GM12874 (cell line): ENCODE data around the gene CGRRF1.

Source experiments
- TF ChIP-seq, protein P1 (sequence below): IDR thresholded peaks from 2 replicates; pipeline ENCODE4 v1.5.1; 2011; ENCODE audit warnings: low read depth, mild to moderate bottlenecking, control low read depth, low read length, moderate library complexity; ENCODE audit not compliant: insufficient read depth

The CGRRF1 gene

DNA sequence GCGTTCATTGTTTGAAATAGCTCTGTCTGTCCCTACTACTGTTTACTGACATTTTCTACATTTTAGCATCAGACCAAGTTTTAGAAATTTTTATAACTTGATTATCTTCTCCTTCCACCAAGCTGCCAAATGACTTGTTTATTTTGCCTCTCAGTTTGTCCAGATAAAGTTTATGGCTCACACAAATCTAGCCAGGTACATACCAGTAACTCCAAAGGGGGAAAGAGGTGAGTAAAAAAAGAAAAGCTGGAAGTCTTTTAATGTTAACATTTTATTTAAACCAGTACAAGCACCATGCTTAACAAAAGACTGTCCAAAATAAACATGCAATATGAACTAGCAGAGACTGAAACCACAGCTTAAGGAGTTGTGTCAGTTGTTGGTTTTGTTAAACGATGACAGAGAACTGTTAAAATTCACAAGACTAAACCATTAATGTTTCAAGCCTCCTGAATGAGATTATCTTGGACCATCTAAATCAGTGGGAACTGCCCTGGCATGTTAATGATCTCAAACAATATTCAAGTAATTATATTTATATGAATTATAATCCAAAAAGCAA is 35.4 kb upstream of the CGRRF1 start:
- TF ChIP-seq, protein P1, sequence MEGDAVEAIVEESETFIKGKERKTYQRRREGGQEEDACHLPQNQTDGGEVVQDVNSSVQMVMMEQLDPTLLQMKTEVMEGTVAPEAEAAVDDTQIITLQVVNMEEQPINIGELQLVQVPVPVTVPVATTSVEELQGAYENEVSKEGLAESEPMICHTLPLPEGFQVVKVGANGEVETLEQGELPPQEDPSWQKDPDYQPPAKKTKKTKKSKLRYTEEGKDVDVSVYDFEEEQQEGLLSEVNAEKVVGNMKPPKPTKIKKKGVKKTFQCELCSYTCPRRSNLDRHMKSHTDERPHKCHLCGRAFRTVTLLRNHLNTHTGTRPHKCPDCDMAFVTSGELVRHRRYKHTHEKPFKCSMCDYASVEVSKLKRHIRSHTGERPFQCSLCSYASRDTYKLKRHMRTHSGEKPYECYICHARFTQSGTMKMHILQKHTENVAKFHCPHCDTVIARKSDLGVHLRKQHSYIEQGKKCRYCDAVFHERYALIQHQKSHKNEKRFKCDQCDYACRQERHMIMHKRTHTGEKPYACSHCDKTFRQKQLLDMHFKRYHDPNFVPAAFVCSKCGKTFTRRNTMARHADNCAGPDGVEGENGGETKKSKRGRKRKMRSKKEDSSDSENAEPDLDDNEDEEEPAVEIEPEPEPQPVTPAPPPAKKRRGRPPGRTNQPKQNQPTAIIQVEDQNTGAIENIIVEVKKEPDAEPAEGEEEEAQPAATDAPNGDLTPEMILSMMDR, result no peak

DNA sequence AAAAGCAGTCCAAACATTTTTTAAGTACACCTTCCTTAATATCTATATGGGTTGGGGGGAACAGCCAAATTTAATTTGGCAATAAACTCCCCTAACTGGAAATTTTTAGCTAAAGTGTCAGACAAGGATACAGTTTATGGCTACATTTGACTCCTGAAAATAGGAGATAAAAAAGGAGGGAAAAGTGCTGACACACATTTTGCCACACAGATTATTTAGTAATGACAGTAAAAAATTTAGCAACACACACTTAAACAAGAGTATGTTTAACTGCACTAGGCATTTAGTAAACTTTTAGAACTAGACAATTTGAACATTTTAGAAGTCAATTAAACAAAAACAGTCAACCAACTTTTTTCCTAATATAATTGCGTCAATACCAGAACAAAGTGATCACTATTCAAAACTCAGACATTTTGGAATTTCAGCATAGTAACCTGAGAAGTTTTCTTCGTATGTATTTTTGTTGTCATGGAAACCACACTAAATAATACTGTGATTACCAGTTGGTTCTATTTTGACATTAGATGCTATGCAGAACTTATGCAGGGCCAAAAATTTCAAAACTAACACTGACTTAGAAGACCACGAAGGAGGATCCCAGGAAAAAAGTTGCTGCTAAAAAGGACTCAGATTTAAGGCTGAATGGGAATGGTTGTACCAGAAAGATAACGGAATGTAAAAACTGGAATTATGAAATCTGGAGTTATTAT is 34.4 kb upstream of the CGRRF1 start:
- TF ChIP-seq, protein P1, result no peak

DNA sequence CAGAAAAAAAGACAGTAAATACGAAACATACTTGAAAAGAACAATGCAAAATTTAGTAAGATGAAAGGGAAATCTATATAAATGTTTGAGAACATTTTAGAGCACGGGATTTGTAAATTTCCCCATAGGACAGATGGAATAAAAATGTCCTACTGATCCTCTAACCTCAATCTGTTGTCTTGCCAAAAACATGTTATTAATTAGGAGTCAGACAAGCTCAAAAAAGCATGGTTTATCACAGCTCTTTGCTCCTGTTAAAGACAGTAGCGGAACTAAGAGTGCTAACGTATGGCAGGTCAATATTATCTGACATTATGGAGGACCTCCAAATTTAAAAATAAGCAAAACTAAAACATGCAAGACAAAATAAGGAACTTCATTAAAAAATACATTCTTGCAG is 33.8 kb upstream of the CGRRF1 start:
- TF ChIP-seq, protein P1, result no peak

DNA sequence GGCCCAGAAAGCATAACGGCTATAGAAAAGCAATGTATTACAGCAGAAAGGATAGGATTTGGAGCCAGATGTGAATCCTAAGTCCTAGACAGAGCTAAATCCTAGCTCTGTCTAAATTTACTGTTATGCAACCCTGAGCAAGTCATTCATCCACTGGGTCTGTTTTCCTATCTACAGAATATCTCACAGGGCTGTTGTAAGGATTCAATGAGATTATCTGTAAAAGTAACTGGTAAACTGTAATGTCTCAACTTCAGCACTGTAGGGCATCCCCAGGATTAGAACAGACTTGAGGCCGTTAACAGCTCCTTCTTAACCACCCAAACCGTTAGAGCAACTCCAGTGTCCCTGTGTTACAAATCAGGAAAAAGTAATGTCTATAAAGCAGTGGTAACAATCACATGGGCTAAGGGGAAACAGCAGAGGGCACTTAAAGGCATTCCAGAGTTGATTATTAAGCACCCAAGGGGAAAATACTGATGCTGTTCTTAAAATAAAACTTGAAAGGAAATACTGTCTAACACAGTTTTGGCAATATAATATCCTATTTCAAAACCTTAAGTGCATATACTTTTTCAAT is 31.0 kb upstream of the CGRRF1 start:
- TF ChIP-seq, protein P1, result no peak

DNA sequence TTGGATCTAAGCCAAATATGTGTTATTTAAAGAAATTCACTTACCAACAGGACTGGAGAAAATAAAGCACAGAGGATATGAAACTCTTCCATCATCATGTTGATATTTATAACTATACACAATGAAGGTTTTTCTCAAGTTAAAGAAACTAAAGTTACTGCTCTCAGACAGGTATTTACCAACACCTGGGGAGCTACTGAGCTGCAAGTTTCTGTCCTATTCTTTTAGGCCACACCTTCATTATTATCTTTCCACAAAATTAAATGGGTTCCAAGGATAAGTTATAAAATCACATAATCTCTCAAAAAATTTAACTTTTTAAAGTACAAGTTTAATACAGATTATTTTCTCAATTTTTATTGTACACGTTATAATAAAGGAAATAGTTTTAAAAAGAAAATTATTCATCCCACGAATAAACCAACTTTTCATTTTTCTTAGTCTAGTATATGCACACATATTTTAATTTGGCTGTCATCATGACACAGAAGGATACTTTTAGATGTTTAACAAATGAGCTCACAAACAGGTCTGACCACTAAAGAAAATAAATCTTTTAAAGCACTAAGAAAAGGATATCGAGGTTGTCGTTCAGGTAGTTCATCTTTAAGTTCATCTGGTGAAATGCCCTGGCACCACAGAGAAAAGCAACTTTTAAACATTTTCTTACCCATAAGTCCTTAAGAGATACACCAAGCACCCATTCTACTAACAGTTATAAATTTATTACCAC is 28.7 kb upstream of the CGRRF1 start:
- TF ChIP-seq, protein P1, result no peak

DNA sequence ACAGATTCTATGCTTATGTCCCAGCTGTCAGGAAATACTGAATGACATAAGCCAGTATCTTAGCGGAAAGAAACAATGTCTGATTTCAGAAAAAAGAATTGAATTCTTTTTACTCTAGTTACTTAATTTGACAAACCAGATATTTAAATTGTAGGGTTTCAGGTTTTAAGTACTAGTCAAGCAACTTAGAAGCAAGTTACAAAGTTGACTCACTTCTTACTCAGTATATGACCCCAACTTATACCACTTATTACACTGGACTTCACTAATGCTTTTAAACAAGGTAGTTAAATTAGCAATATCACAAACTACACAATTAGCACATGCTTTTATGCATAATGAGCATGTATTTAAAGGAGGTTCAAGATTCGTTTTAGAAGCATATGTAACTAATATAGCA is 28.0 kb upstream of the CGRRF1 start:
- TF ChIP-seq, protein P1, result no peak

DNA sequence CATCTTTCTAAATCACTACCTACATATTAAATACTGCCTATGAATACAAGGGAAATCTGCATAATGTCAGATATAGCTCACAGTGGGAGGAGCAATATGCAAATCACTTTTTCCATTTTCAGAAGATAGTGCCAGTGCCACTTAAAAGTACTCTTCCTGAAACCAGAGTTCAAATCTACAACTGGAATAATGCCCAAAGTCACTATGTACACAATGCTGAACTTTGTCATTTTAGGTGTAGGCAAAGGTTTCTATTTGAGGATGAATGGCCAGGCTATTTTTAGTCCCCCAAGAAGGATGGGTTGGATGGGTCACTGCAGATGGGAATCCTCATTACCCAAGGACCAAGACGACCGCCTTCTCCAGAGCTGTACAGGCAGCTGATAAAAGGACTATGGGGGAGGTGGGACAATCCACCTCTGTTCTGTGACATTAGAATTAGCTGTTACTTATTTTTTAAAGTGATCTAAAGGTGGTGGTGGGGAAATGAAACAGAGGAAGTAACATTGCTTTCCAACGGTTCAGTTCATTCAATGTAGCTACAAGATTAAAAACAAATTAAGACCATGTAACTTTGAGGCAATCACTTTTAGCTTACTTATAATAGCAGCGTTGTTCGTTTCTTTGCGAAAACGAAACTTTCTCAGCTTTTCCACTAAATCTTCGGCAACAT is 26.5 kb upstream of the CGRRF1 start:
- TF ChIP-seq, protein P1, result no peak
